GM13977 (cell line): Measurements from ENCODE around the gene RASGEF1B.

Experiments used
- DNase-seq: peaks from one replicate; pipeline ENCODE4 v3.0.0; 2012; ENCODE audit warnings: low spot score
- in situ Hi-C: fragments of 300-500 bp; cut with MboI; formaldehyde crosslinking; loops from one replicate; pipeline ENCODE4 v1.12.0; 2022; ENCODE audit warnings: low sequenced_read_pairs, low pct_unique_long_range_greater_than_20kb, mixed read lengths, inconsistent platforms; ENCODE audit not compliant: unreplicated experiment
- TF ChIP-seq, protein P1 (sequence below): IDR thresholded peaks from 2 replicates; pipeline ENCODE4 v1.5.1; 2012; ENCODE audit warnings: mild to moderate bottlenecking, control low read depth; ENCODE audit not compliant: insufficient read depth; ENCODE audit errors: extremely low read depth, missing control alignments

Gene RASGEF1B

DNA sequence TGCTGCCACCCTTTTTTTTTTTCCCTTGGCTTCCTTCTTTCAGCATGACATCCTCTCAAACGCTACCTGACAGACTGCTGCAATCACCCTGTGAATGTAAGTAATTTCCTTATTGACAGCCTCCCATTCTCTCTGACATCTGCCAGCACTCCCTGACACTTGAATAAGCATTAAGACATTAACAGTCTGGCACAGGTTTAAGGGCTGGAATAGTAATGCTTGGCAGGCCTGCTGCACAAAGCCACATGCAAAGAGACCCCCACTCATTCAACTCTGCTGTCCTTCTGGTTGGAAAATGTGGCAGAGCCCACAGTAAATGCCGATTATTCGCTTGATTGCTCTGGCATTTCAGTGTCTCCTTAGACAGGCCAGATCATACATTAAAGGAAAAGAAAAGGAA lies 28.1 kb upstream of the RASGEF1B start:
- in situ Hi-C loops = no loop called here
- DNase-seq = no peak
- TF ChIP-seq, protein P1, sequence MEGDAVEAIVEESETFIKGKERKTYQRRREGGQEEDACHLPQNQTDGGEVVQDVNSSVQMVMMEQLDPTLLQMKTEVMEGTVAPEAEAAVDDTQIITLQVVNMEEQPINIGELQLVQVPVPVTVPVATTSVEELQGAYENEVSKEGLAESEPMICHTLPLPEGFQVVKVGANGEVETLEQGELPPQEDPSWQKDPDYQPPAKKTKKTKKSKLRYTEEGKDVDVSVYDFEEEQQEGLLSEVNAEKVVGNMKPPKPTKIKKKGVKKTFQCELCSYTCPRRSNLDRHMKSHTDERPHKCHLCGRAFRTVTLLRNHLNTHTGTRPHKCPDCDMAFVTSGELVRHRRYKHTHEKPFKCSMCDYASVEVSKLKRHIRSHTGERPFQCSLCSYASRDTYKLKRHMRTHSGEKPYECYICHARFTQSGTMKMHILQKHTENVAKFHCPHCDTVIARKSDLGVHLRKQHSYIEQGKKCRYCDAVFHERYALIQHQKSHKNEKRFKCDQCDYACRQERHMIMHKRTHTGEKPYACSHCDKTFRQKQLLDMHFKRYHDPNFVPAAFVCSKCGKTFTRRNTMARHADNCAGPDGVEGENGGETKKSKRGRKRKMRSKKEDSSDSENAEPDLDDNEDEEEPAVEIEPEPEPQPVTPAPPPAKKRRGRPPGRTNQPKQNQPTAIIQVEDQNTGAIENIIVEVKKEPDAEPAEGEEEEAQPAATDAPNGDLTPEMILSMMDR = no peak

DNA sequence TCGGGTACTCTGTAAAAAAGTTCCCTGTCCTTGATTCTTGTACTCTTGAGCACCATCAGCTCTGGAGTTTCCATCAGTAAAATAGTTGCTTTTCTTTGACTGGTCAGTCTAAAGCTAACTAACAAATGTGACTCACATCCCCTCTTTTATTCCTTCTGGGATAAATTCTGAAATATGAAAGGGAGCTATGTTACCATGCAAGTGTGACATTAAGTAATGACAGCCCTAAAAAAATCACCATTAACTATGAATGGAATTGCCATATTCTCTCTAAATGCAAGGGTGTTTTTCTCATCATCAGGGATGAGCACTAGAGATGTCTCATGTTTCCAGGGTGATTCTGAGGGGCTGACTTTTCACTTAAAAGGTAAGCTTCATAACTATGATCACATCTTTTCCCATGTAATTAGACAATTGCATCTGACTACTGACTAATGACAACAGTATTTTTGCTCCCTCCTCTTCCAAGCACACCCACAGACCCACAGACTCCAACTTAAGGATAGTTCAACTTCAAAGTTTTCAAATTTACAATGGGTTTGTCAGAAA lies 26.9 kb upstream of the RASGEF1B start:
- DNase-seq = no peak
- in situ Hi-C loops = no loop called here
- TF ChIP-seq, protein P1 = no peak

DNA sequence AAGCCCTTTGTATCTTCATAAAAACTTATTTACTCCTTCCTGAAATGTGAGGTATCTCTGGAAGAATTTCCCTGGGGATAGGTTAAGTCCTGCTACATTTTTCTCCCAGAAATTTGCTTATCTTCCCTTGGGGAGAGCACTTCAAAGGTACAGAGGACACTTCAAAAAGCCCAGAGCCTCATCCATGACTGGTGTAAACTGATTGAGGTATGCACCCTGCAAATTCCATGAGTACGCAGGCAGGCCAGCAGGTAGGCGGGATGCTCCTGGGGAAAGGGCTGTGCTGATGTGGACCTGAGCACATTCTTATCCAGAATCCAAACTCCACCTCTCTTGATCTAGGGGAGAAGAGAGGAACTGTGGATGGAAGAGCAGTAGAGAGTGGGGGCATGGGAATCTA lies 26.3 kb upstream of the RASGEF1B start:
- TF ChIP-seq, protein P1 = no peak
- DNase-seq = no peak
- in situ Hi-C loops = no loop called here

DNA sequence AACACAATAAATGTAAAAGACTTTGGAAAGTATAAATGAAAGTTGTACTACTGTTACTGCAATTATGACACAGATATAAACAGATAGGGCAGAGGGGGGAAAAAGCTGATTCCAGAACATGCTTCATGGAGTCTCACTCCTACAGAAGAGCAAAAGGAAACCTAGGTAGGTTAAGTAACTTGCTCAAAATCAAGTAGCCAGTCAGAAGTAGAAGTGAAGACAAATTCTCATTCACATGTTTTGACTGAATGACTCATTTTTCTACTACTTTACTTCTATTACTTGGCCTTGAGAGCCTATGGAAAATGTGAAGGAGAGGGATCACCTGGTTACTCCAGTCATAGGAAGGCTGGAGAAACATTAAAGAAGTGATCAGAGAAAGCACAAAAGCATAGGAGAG lies 23.6 kb upstream of the RASGEF1B start:
- TF ChIP-seq, protein P1 = no peak
- in situ Hi-C loops = no loop called here
- DNase-seq = no peak

DNA sequence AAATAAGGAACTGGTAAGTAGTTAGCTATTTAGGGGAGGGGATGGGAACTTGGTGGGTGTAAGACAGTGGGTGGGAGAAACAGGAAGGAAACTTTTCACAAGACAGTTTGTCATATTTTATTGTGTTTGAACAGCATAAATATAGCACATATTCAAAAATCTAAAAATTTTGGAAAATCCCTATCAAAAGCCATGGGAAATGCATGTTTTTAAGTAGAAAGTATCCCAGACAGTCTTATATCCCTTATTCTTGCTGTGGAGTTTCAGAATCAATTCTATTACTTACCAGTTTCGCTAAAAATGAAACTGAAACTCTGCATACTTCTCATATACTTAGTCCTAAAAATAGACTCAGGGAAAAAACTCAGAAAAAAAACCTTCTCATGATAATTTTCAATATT lies 22.3 kb upstream of the RASGEF1B start:
- in situ Hi-C loops = no loop called here
- DNase-seq = peak; percentile 19
- TF ChIP-seq, protein P1 = no peak

DNA sequence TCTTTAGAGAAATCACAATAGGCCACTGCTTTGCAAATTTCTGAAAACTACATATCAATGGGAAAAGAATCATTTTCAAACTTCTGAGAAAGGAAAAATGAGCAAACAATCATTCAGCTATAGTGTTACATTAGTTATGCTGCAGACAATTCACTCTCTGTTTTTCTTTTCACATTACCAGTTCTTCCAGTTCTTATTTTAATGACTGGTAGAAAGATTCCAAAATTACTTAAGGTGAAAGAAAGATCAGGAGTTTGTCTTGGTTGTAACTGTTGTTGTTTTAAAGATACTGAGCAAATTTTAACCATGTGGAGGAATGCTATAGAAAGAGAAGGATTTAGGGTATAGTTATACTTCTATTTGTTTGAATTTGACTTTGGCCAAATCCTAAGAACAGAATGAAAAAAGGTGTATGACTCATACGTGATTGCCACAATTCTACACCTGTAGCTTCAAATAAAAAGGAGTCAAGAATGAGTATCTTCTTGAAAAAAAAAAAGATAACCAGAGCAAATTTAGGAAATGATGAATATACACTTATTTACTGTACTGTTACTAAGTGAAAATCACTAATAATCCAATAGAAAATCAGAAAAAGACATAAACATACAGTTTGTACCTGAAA lies 21.0 kb upstream of the RASGEF1B start:
- DNase-seq = no peak
- TF ChIP-seq, protein P1 = no peak
- in situ Hi-C loops = no loop called here
